Adrenal gland (tissue), 12 donors: Measurements from ENCODE around the gene LTA. TPM values are rescaled to one million over a fixed set of nuclear protein-coding genes. Genes with fewer than 3 reads are reported as not detected.

Source experiments
- DNase-seq, 7 donors: peaks; one replicate each; pipeline ENCODE4 v3.0.0-alpha.2; 2019 to 2020
- H3K27ac ChIP-seq, 5 donors: fragments of 200-600 bp; sonication (generic) in 4 of 5; 1 replicate in 3 of 5; 2 replicates in 2 of 5; pipeline versions ENCODE4 v1.5.1 to v1.8.0; 2016 to 2020; ENCODE audit warnings: mild to moderate bottlenecking in 1 of 5
- H3K27me3 ChIP-seq: fragments of 200-600 bp; 2 replicates; pipeline ENCODE4 v1.8.0; 2021
- H3K36me3 ChIP-seq, 2 donors: fragments of 200-600 bp; replicated peaks in 1 of 2; 1 replicate in 1 of 2; 2 replicates in 1 of 2; pipeline versions ENCODE4 v1.5.1 to v1.8.0; 2018 to 2022
- H3K4me1 ChIP-seq, 2 donors: fragments of 200-600 bp; replicated peaks in 1 of 2; 1 replicate in 1 of 2; 2 replicates in 1 of 2; pipeline versions ENCODE4 v1.5.1 to v1.8.0; 2018 to 2021
- H3K4me3 ChIP-seq, 4 donors: fragments of 200-600 bp; sonication (generic) in 3 of 4; one replicate each; pipeline ENCODE4 v1.5.1; 2016 to 2018
- H3K9me3 ChIP-seq, 3 donors: fragments of 200-600 bp; sonication (generic) in 1 of 3; replicated peaks in 1 of 3; 1 replicate in 2 of 3; 2 replicates in 1 of 3; pipeline versions ENCODE4 v1.5.1 to v1.8.0; 2016 to 2021
- CTCF ChIP-seq, 6 experiments: fragments of 450-650 bp in 4 of 6; fragments of 200-600 bp in 2 of 6; sonication (generic) in 1 of 6; IDR thresholded peaks; 1 replicate in 5 of 6; 2 replicates in 1 of 6; pipeline versions ENCODE4 v1.5.1 to v1.8.0; 2016 to 2021; ENCODE audit warnings: antibody characterized with exemption in 6 of 6, mild to moderate bottlenecking in 2 of 6, moderate library complexity in 1 of 6
- POLR2A ChIP-seq, 2 donors: fragments of 450-650 bp; IDR thresholded peaks; one replicate each; pipeline ENCODE4 v1.6.1; 2017; ENCODE audit warnings: antibody characterized with exemption in 2 of 2, mild to moderate bottlenecking in 2 of 2, moderate library complexity in 1 of 2
- WGBS, 4 donors: extraction: QIAGEN DNeasy Blood & Tissue Kit in 2 of 4; methylation state at CpG; one replicate each; pipeline versions ENCODE4 v1.1.5 to v1.1.7; 2013 to 2017; 5-methylcytosine and 5-hydroxymethylcytosine counted together
- intact Hi-C, 2 donors: fragments of 100-400 bp; cut with DNase I; formaldehyde crosslinking; loops; one replicate each; pipeline versions ENCODE4 v1.14.1 to v1.15.0; 2022 to 2023
- polyA plus RNA-seq, 3 donors: library from polyadenylated mRNA; stranded (reverse); fragments of 200-250 nt in 2 of 3; fragments of 350-450 nt in 1 of 3; fragmentation: Illumina TruSeq in 1 of 3; extraction: RNeasy Lipid Tissue Mini Kit (QIAGEN cat#74804) in 1 of 3; gene quantifications; one replicate each; pipeline ENCODE4 v1.2.3, GENCODE V29; 2013 to 2014
- total RNA-seq, 9 donors: library from RNA; depleted of rRNA in 4 of 9; stranded (reverse); fragments of >200 nt in 4 of 9; fragments of 120-200 nt in 1 of 9; fragmentation: NEBNext Ultra II Directional in 1 of 9; extraction: Animal tissue kit (Norgen Biotek cat#: 25700) in 1 of 9; gene quantifications; one replicate each; pipeline versions ENCODE4 v1.1.0 to v1.2.4, GENCODE V29; 2013 to 2023
- donor health status: healthy with polysubstance abuse.
- donor health status: Bipolar disorder and iron deficiency.
- donor health status: DM: yes; HTN: yes; CAD: no.
- donor health status: DM: no; HTN: no; CAD: no.
- donor health status: DM: no; HTN: no; CAD: no.
- donor health status: DM: yes; HTN: yes; CAD: no.

The LTA gene
- total and polyA plus RNA-seq, 12 donors = 0.20 to 1.4 (median 0.95) TPM; not detected in 8

- intact Hi-C loops = no loop called here
- peaks cover 0 to 22% of the 10 kb centered on the region in 2 donors for H3K36me3 ChIP-seq
- peak overlapping the region in 2 of 4 donors; percentile 14 to 72 for H3K4me3 ChIP-seq
- no peaks in the 10 kb centered on the region for H3K9me3 ChIP-seq
- DNase-seq = peak; percentile 97 to 99 (median 98)
- TF ChIP-seq POLR2A (IDR thresholded peaks at IDR 0.05) (peak in 1 of 2 donors; percentile 79), CTCF (IDR thresholded peaks at IDR 0.05) (no peak)
- H3K4me1 ChIP-seq = peaks cover 14 to 17% of the 10 kb centered on the region in 2 donors
- H3K27me3 ChIP-seq = no peaks in the 10 kb centered on the region
- peak overlapping the region; percentile 92 to 99 (median 97) for H3K27ac ChIP-seq
- WGBS, 4 donors = 0 to 1% (median 1%) methylated on average over 47 to 50 of the region's 50 CpGs
Measured at GRCh38 chr6:31619805-31620585, 47.9 kb downstream of the LTA start.

- TF ChIP-seq POLR2A (IDR thresholded peaks at IDR 0.05) (peak; percentile 69 to 78), CTCF (IDR thresholded peaks at IDR 0.05) (peak in 1 of 6 experiments; percentile 14)
- H3K27ac ChIP-seq = peak within 1 kb of the TSS; percentile 92 to 99 (median 97)
- intact Hi-C loops = no loop called here
- H3K4me3 ChIP-seq = peak within 1 kb of the TSS; percentile 57 to 94 (median 70)
- H3K36me3 ChIP-seq = peaks cover 0 to 30% of the 10 kb centered on the region in 2 donors
- WGBS, 4 donors = 0 to 1% (median 1%) methylated on average over 21 to 66 of the region's 67 CpGs
- H3K4me1 ChIP-seq = peaks cover 14 to 17% of the 10 kb centered on the region in 2 donors
- no peaks in the 10 kb centered on the region for H3K27me3 ChIP-seq
- peak in 5 of 7 donors; percentile 80 to 86 (median 83) for DNase-seq
- no peaks in the 10 kb centered on the region for H3K9me3 ChIP-seq
Measured at GRCh38 chr6:31620586-31621319, 48.7 kb downstream of the LTA start, which contains the start of gene PRRC2A. Gene PRRC2A, plus strand, starts transcription at chr6:31620715. Its CDS starts 2,075 bp downstream, at chr6:31622790.

- WGBS, 4 donors = 4 to 8% (median 6%) methylated on average over 15 of the region's 15 CpGs
- Histone ChIP-seq H3K9me3 (no peaks in the 10 kb centered on the region), H3K36me3 (peaks cover 0 to 36% of the 10 kb centered on the region in 2 donors), H3K4me1 (peaks cover 14 to 17% of the 10 kb centered on the region in 2 donors), H3K27ac (peak overlapping the region; percentile 92 to 99 (median 97)), H3K27me3 (no peaks in the 10 kb centered on the region), H3K4me3 (peak overlapping the region; percentile 57 to 94 (median 70))
- no peak for TF ChIP-seq POLR2A (IDR thresholded peaks at IDR 0.05)
- no peak for TF ChIP-seq CTCF (IDR thresholded peaks at IDR 0.05)
- intact Hi-C loops = no loop called here
- DNase-seq = no peak
Measured at GRCh38 chr6:31621320-31621939, 49.3 kb downstream of the LTA start.

- DNase-seq = no peak
- Histone ChIP-seq H3K27me3 (no peaks in the 10 kb centered on the region), H3K27ac (peak overlapping the region in 3 of 5 donors; percentile 39 to 99 (median 97)), H3K4me1 (peaks cover 14 to 17% of the 10 kb centered on the region in 2 donors), H3K36me3 (peaks cover 0 to 42% of the 10 kb centered on the region in 2 donors), H3K4me3 (peak overlapping the region in 1 of 4 donors; percentile 72), H3K9me3 (no peaks in the 10 kb centered on the region)
- TF ChIP-seq POLR2A (IDR thresholded peaks at IDR 0.05) (peak in 1 of 2 donors; percentile 16), CTCF (IDR thresholded peaks at IDR 0.05) (no peak)
- WGBS, 4 donors = 20 to 43% (median 31%) methylated on average over 4 of the region's 4 CpGs
- intact Hi-C loops = no loop called here
Measured at GRCh38 chr6:31621991-31622390, 49.9 kb downstream of the LTA start.
